SK-N-SH treated with all-trans-retinoic acid at 6 μM for 48 hours (cell line): ENCODE data around the gene ADGRB3.

Source experiments
- ATAC-seq: fragments of 200-7000 bp; cut with Tn5 transposase; 3 replicates; pipeline ENCODE4 v1.9.1; 2020; ENCODE audit warnings: mild to moderate bottlenecking, moderate library complexity
- ARNTL ChIP-seq: fragments of 450-650 bp; formaldehyde crosslinking; IDR thresholded peaks from 2 replicates; pipeline ENCODE4 v1.5.0; 2020; ENCODE audit warnings: low read depth, mild to moderate bottlenecking, moderate library complexity, borderline replicate concordance
- BACH2 ChIP-seq: fragments of 250-450 bp; sonication (Bioruptor Pico); IDR thresholded peaks from 2 replicates; pipeline ENCODE4 v1.9.0; 2021; ENCODE audit warnings: mild to moderate bottlenecking, borderline replicate concordance
- CSDC2 ChIP-seq: fragments of 250-450 bp; sonication (Bioruptor Pico); IDR thresholded peaks from 2 replicates; pipeline ENCODE4 v1.5.0; 2020; ENCODE audit warnings: mild to moderate bottlenecking, moderate library complexity
- CSRNP3 ChIP-seq: fragments of 250-450 bp; sonication (Bioruptor Pico); IDR thresholded peaks from 2 replicates; pipeline ENCODE4 v1.5.1; 2021; ENCODE audit warnings: mild to moderate bottlenecking, moderate library complexity
- ESRRG ChIP-seq: fragments of 250-450 bp; sonication (Bioruptor Pico); IDR thresholded peaks from 2 replicates; pipeline ENCODE4 v1.6.1; 2021; ENCODE audit warnings: mild to moderate bottlenecking
- GLIS3 ChIP-seq: fragments of 250-450 bp; sonication (Bioruptor Pico); IDR thresholded peaks from 2 replicates; pipeline ENCODE4 v1.5.0; 2020; ENCODE audit warnings: mild to moderate bottlenecking, moderate library complexity
- ISL1 ChIP-seq: fragments of 250-450 bp; sonication (Bioruptor Pico); IDR thresholded peaks from 2 replicates; pipeline ENCODE4 v2.1.2; 2022; ENCODE audit warnings: mild to moderate bottlenecking, moderate library complexity
- OSR1 ChIP-seq: fragments of 250-450 bp; sonication (Bioruptor Pico); IDR thresholded peaks from 2 replicates; pipeline ENCODE4 v1.8.0; 2022; ENCODE audit warnings: moderate library complexity, mild to moderate bottlenecking, inconsistent platforms
- PATZ1 ChIP-seq: fragments of 250-450 bp; sonication (Bioruptor Pico); IDR thresholded peaks from 2 replicates; pipeline ENCODE4 v1.8.0; 2020; ENCODE audit warnings: mild to moderate bottlenecking, moderate library complexity, borderline replicate concordance
- PPARA ChIP-seq: fragments of 250-450 bp; sonication (Bioruptor Pico); IDR thresholded peaks from 2 replicates; pipeline ENCODE4 v1.5.0; 2020; ENCODE audit warnings: mild to moderate bottlenecking, borderline replicate concordance
- RARB ChIP-seq: fragments of 250-450 bp; sonication (Bioruptor Pico); IDR thresholded peaks from 2 replicates; pipeline ENCODE4 v1.8.0; 2021; ENCODE audit warnings: mild to moderate bottlenecking, moderate library complexity
- SNAI2 ChIP-seq: fragments of 250-450 bp; sonication (Bioruptor Pico); IDR thresholded peaks from 2 replicates; pipeline ENCODE4 v1.5.0; 2020; ENCODE audit warnings: mild to moderate bottlenecking, moderate library complexity
- TOX ChIP-seq: fragments of 250-450 bp; sonication (Bioruptor Pico); IDR thresholded peaks from 2 replicates; pipeline ENCODE4 v1.8.0; 2021; ENCODE audit warnings: mild to moderate bottlenecking, moderate library complexity, borderline replicate concordance
- TSHZ2 ChIP-seq: fragments of 250-450 bp; sonication (Bioruptor Pico); IDR thresholded peaks from 2 replicates; pipeline ENCODE4 v1.5.0; 2020; ENCODE audit warnings: mild to moderate bottlenecking, moderate library complexity
- ZC3H10 ChIP-seq: fragments of 250-450 bp; sonication (Bioruptor Pico); IDR thresholded peaks from 2 replicates; pipeline ENCODE4 v1.5.1; 2021; ENCODE audit warnings: mild to moderate bottlenecking, moderate library complexity
- ZFP3 ChIP-seq: fragments of 250-450 bp; sonication (Bioruptor Pico); IDR thresholded peaks from 2 replicates; pipeline ENCODE4 v1.5.0; 2020; ENCODE audit warnings: mild to moderate bottlenecking, moderate library complexity
- ZFP30 ChIP-seq: fragments of 450-650 bp; formaldehyde crosslinking; IDR thresholded peaks from 2 replicates; pipeline ENCODE4 v1.5.0; 2022; ENCODE audit warnings: mild to moderate bottlenecking, moderate library complexity
- ZNF565 ChIP-seq: fragments of 450-650 bp; formaldehyde crosslinking; conservative IDR thresholded peaks from 2 replicates; pipeline ENCODE4 v1.5.0; 2020; ENCODE audit warnings: low read depth, mild to moderate bottlenecking, moderate library complexity
- ZNF70 ChIP-seq: fragments of 450-650 bp; formaldehyde crosslinking; IDR thresholded peaks from 2 replicates; pipeline ENCODE4 v1.5.0; 2020; ENCODE audit warnings: mild to moderate bottlenecking, moderate library complexity
- ZNF8 ChIP-seq: fragments of 450-650 bp; formaldehyde crosslinking; IDR thresholded peaks from 2 replicates; pipeline ENCODE4 v1.5.0; 2020; ENCODE audit warnings: mild to moderate bottlenecking, moderate library complexity
- TF ChIP-seq, protein P1 (sequence below): fragments of 250-450 bp; sonication (Bioruptor Pico); IDR thresholded peaks from 2 replicates; pipeline ENCODE4 v1.5.1; 2020; ENCODE audit warnings: low read depth, mild to moderate bottlenecking, moderate library complexity

The ADGRB3 gene

DNA sequence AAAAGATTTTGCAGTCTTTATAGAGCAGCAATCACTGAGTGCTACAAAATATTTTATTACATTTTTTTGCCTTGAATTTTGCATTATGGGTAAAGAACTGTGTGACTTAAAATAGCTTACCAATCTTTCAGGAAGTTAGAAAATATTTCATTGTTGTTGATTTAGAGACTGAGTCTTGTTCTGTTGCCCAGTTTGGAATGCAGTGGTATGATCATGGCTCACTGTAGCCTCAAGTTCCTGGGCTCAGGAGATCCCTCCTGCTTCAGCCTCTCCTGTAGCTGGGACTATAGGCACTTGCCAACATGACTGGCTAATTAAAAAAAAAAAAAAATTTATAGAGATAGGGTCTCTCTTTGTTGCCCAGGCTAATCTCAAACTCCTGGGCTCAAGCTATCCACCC lies 100.8 kb downstream of the ADGRB3 start:
- ATAC-seq: no peak
- no peak for TF ChIP-seq ARNTL (CRISPR knock-in tag)
- TF ChIP-seq BACH2 (CRISPR knock-in tag): no peak
- no peak for TF ChIP-seq ZNF565 (CRISPR knock-in tag)
- TF ChIP-seq ESRRG: no peak
- TF ChIP-seq TOX (CRISPR knock-in tag): no peak
- no peak for TF ChIP-seq PATZ1
- no peak for TF ChIP-seq GLIS3 (CRISPR knock-in tag)
- TF ChIP-seq, protein P1, sequence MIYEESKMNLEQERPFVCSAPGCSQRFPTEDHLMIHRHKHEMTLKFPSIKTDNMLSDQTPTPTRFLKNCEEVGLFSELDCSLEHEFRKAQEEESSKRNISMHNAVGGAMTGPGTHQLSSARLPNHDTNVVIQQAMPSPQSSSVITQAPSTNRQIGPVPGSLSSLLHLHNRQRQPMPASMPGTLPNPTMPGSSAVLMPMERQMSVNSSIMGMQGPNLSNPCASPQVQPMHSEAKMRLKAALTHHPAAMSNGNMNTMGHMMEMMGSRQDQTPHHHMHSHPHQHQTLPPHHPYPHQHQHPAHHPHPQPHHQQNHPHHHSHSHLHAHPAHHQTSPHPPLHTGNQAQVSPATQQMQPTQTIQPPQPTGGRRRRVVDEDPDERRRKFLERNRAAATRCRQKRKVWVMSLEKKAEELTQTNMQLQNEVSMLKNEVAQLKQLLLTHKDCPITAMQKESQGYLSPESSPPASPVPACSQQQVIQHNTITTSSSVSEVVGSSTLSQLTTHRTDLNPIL: no peak
- no peak for TF ChIP-seq ISL1 (CRISPR knock-in tag)
- TF ChIP-seq OSR1 (CRISPR knock-in tag): no peak
- TF ChIP-seq CSRNP3 (CRISPR knock-in tag): no peak
- no peak for TF ChIP-seq ZFP3 (CRISPR knock-in tag)
- no peak for TF ChIP-seq PPARA (CRISPR knock-in tag)
- TF ChIP-seq ZNF70: no peak

DNA sequence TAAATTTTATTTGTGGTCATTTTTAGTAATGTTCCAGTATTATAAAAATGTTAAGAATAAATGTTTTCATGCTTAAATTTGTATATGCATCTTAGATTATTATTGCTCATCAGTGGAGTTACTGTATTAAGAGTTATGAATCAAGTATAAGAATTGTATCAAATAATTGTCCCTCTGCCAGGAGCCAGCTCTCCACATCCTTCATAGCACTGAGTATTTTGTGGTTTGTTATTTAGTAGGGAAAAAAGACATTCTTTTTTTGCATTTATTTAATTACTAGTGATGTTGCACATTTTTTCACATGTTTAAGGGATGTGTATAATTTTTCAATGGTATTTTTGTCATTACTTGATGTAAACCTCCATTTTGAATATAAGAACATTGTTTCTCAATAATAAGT lies 102.0 kb downstream of the ADGRB3 start:
- ATAC-seq: no peak
- TF ChIP-seq CSRNP3 (CRISPR knock-in tag) (no peak), ARNTL (CRISPR knock-in tag) (no peak), ZNF70 (no peak), RARB (no peak), PPARA (CRISPR knock-in tag) (no peak), ISL1 (CRISPR knock-in tag) (no peak), ESRRG (no peak), CSDC2 (CRISPR knock-in tag) (no peak)

- TF ChIP-seq RARB (no peak), ZNF70 (no peak), ZNF565 (CRISPR knock-in tag) (no peak), CSDC2 (CRISPR knock-in tag) (no peak), PPARA (CRISPR knock-in tag) (no peak), TSHZ2 (no peak), ESRRG (no peak), SNAI2 (no peak), ZFP3 (CRISPR knock-in tag) (no peak), BACH2 (CRISPR knock-in tag) (no peak), ZC3H10 (CRISPR knock-in tag) (no peak), GLIS3 (CRISPR knock-in tag) (no peak), ARNTL (CRISPR knock-in tag) (no peak), ZFP30 (no peak), ZNF8 (CRISPR knock-in tag) (no peak), PATZ1 (no peak)
- TF ChIP-seq, protein P1: no peak
- TF ChIP-seq, all 23 proteins: peak for 0
- no peak for ATAC-seq
Observed at GRCh38 chr6:68738039-68738438, 103.0 kb downstream of the ADGRB3 start.
